ENCODE data around the gene CD200R1L.

GRCh38 chr3:112785321-112786001 lies 61.2 kb downstream of the CD200R1L start:
- no peak for TF ChIP-seq CTCF (IDR thresholded peaks at IDR 0.05)
- TF ChIP-seq POLR2A (IDR thresholded peaks at IDR 0.05): no peak

Measured in body of pancreas (tissue), 4 donors.